B cell (primary cell): ENCODE results near the gene SORL1.

ENCODE experiments used
- CTCF ChIP-seq: fragments of 200-600 bp; IDR thresholded peaks from one replicate; pipeline ENCODE4 v1.8.0; 2022; ENCODE audit warnings: antibody characterized with exemption, mild to moderate bottlenecking
- EZH2 ChIP-seq: IDR thresholded peaks from 2 replicates; pipeline ENCODE4 v1.6.1; 2012; ENCODE audit warnings: borderline replicate concordance, low read depth, mild to moderate bottlenecking, moderate library complexity, low read length; ENCODE audit not compliant: insufficient read depth, poor library complexity, severe bottlenecking

- TF ChIP-seq EZH2 = no peak
- no peak for TF ChIP-seq CTCF
These were observed 12.8 kb upstream of the SORL1 start for GRCh38 chr11:121439337-121439736.
